HG03442 (cell line): Measurements from ENCODE around the gene DNAJC7.

Experiments used
- ATAC-seq: cut with Tn5 transposase; IDR thresholded peaks from one replicate; pipeline ENCODE4 v1.9.1; 2021; ENCODE audit warnings: mild to moderate bottlenecking, moderate library complexity; ENCODE audit not compliant: unreplicated experiment

DNAJC7 gene

DNA sequence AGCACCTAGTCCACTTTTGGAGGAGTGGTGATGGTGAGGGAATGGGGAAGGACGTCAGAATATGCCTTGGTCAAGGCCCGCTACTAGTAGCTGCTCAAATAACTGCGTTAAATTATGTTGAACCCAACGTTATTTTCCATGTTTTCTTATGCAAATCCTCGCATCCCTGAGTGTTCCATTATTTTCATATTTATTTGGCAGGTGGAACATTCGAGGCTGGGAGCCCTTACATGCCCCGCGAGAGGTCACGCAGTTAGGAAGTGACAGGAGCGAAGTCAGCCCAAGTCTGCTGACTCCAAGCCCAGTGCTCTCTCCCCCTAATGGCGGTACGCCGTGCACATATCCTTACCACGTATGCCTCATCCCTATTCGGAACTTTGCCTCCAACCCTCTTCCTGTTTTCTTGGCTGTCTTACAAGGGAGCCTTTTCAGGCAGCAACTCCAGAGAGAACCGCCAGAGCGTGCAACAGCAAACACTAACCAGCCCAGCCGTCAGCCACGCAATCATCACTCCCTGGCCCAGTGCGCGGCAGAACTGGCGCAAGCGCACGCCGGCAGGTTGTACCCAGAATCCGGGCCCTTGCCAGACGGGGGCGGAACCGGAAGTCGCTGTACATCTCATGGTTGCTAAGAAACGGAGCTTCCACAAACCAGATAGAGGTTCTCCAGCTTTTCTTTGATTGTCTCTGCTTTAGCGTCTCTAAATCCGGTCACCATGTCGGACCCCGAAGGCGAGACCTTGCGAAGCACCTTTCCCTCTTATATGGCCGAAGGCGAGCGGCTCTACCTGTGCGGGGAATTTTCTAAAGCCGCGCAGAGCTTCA, 87.0 kb downstream of the DNAJC7 start, which contains the start of gene ODAD4:
TSS of gene ODAD4 (plus strand) at position 609 of the 824 bp plus-strand sequence. CDS start at position 716, 107 bp downstream.
- ATAC-seq, result peak; percentile 90

DNA sequence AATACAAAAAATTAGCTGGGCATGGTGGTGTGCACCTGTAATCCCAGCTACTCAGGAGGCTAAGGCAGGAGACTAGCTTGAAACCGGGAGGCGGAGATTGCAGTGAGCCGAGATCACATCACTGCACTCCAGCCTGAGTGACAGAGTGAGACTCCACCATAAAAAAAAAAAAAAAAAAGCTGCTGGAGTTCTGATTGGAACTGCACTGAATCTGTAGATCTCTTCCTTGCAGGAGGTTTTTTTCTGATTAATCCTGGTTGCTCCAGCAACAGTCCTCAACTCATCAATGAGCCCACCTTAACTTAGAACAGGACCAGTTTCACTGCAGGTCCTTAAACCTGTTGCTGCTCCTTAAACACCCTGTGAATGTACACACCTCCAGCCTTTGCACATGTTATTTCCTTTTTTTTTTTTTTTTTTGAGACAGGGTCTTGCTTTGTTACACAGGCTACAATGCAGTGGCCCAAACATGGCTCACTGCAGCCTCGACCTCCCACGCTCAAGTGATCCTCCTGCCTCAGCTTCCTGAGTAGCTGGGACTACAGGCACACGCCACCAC, 88.5 kb downstream of the DNAJC7 start:
- no peak for ATAC-seq
